Measurements from ENCODE around the gene ZNF79. TPM values are rescaled to one million over a fixed set of nuclear protein-coding genes. Genes with fewer than 3 reads are reported as not detected.
A peak's percentile ranks its signal among the peaks of the same experiment; 100 is the strongest.

The ZNF79 gene
- total and polyA plus RNA-seq, 9 of the 15 experiments (the other 6 are each of a cell fraction or from before 2014, with no cell fraction given) = 0.62 to 7.0 (median 4.1) TPM

- peak; percentile 88 for TF ChIP-seq ZNF263 (CRISPR knock-in tag; IDR thresholded peaks at IDR 0.05; ENCODE audit: borderline replicate concordance)
- no peak for TF ChIP-seq ZNF133 (CRISPR knock-in tag; IDR thresholded peaks at IDR 0.05)
- TF ChIP-seq ZNF253 (CRISPR knock-in tag; conservative IDR thresholded peaks at IDR 0.05) = no peak
- TF ChIP-seq TFE3 (CRISPR knock-in tag; IDR thresholded peaks at IDR 0.05) = peak; percentile 37; the same call in 1 of the 2 replicates
- no peak for TF ChIP-seq TRIM24 (IDR thresholded peaks at IDR 0.05)
- TF ChIP-seq ZNF124 (CRISPR knock-in tag; IDR thresholded peaks at IDR 0.05) = no peak
- TF ChIP-seq, protein P1, sequence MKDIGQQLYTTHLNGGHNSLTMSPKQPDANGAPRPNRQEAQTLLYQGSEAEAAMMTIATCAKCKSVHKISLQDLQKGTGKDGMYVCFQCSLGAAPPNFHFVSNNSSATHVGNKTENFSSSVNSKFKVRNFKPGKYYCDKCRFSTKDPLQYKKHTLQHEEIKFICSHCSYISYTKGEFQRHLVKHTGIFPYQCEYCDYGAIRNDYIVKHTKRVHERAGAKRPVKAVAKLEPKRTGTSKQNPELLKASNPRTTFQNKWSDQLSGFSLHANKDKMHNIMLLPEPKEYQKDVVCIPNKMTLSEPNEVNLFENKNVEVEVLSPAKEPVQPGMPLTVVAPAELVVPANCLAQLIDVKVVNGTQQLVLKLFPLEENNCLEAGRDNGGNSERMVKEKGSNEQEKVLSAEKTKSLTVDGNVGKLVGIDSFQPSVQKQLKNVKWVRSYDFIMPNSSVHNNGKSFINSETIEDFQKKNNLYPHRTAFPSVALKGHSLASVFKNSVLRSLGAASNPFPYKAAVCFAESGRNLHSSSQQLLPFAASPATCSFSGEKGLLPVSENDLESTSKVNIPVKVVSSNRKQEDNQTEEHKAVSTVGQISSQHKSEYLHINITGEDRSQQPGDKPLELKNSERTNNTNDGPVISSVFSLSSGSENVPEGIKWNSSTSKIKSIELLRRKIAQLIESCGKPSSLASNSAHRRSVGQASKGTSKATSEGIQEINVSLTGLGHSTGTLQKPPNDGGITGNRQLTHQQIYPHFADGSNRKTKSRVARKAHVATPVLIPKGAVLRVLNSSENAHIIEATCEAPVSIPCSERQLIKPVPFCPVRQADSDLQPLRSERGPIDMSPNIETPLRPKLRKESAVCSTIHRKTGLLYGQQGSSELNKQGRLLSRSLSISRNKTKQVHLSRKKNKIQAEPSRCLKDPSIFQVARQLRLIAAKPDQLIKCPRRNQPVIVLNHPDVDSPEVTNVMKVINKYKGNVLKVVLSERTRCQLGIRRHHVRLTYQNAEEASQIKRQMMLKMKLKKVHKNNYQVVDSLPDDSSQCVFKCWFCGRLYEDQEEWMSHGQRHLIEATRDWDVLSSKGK (CRISPR knock-in tag; IDR thresholded peaks at IDR 0.05) = no peak
- TF ChIP-seq TBP (optimal IDR thresholded peaks at IDR 0.05; ENCODE audit: low read depth, low read length) = peak; percentile 76
- 0 out of 2 replicates have a peak, but pooled peaks have one; percentile 62 for TF ChIP-seq ADNP (tag; IDR thresholded peaks at IDR 0.05)
- TF ChIP-seq RBM17 (IDR thresholded peaks at IDR 0.05; ENCODE audit: borderline replicate concordance, low read depth, low read length) = no peak
- peak; percentile 54 for TF ChIP-seq ZFP36 (IDR thresholded peaks at IDR 0.05; ENCODE audit: low read depth, low read length, partially characterized antibody)
- TF ChIP-seq, protein P2, sequence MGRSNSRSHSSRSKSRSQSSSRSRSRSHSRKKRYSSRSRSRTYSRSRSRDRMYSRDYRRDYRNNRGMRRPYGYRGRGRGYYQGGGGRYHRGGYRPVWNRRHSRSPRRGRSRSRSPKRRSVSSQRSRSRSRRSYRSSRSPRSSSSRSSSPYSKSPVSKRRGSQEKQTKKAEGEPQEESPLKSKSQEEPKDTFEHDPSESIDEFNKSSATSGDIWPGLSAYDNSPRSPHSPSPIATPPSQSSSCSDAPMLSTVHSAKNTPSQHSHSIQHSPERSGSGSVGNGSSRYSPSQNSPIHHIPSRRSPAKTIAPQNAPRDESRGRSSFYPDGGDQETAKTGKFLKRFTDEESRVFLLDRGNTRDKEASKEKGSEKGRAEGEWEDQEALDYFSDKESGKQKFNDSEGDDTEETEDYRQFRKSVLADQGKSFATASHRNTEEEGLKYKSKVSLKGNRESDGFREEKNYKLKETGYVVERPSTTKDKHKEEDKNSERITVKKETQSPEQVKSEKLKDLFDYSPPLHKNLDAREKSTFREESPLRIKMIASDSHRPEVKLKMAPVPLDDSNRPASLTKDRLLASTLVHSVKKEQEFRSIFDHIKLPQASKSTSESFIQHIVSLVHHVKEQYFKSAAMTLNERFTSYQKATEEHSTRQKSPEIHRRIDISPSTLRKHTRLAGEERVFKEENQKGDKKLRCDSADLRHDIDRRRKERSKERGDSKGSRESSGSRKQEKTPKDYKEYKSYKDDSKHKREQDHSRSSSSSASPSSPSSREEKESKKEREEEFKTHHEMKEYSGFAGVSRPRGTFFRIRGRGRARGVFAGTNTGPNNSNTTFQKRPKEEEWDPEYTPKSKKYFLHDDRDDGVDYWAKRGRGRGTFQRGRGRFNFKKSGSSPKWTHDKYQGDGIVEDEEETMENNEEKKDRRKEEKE (IDR thresholded peaks at IDR 0.05; ENCODE audit: borderline replicate concordance in 1 of 2, control insufficient read depth in 1 of 2, low read depth in 2 of 2, low read length in 1 of 2) = no peak
- TF ChIP-seq IRF1 (CRISPR knock-in tag; IDR thresholded peaks at IDR 0.05; ENCODE audit: borderline replicate concordance) = no peak
- TF ChIP-seq HDAC3 (IDR thresholded peaks at IDR 0.05; ENCODE audit: borderline replicate concordance, partially characterized antibody) = no peak
- no peak for TF ChIP-seq KLF6 (CRISPR knock-in tag; IDR thresholded peaks at IDR 0.05; ENCODE audit: borderline replicate concordance)
- peak; percentile 83; the same call in 1 of the 2 replicates for TF ChIP-seq CTBP1 (IDR thresholded peaks at IDR 0.05; ENCODE audit: borderline replicate concordance)
- no peak for TF ChIP-seq TGIF2 (CRISPR knock-in tag; IDR thresholded peaks at IDR 0.05)
- TF ChIP-seq SMAD1 (IDR thresholded peaks at IDR 0.05; ENCODE audit: low read depth, low read length, partially characterized antibody) = no peak
- TF ChIP-seq ATF1 (CRISPR knock-in tag; IDR thresholded peaks at IDR 0.05) = no peak
- TF ChIP-seq ATF1 (tag; IDR thresholded peaks at IDR 0.05) = peak; percentile 46; the same call in 1 of the 2 replicates
These were observed 1.9 kb upstream of the ZNF79 start (continued) for GRCh38 chr9:127422133-127422782.
